Esophagus (tissue), 2 donors: Measurements from ENCODE around the gene KNSTRN. TPM values are rescaled to one million over a fixed set of nuclear protein-coding genes. Genes with fewer than 3 reads are reported as not detected.

Experiments used
- H3K27ac ChIP-seq, 2 donors: one replicate each; pipeline ENCODE4 v1.5.1; 2013; ENCODE audit warnings: low read depth in 2 of 2, mild to moderate bottlenecking in 2 of 2, inconsistent platforms in 1 of 2, low read length in 1 of 2, moderate library complexity in 1 of 2
- H3K27me3 ChIP-seq, 2 donors: one replicate each; pipeline ENCODE4 v1.6.1; 2013; ENCODE audit warnings: low read length in 2 of 2, control low read depth in 1 of 2, mild to moderate bottlenecking in 1 of 2; ENCODE audit not compliant: insufficient read depth in 2 of 2, control insufficient read depth in 1 of 2
- H3K36me3 ChIP-seq, 2 donors: one replicate each; pipeline ENCODE4 v1.6.1; 2013; ENCODE audit warnings: low read length in 1 of 2; ENCODE audit not compliant: control insufficient read depth in 2 of 2, insufficient read depth in 2 of 2
- H3K4me1 ChIP-seq, 2 donors: one replicate each; pipeline ENCODE4 v1.6.1; 2013; ENCODE audit warnings: low read length in 1 of 2; ENCODE audit not compliant: control insufficient read depth in 2 of 2, insufficient read depth in 2 of 2
- H3K4me3 ChIP-seq, 2 donors: one replicate each; pipeline ENCODE4 v1.5.1; 2013; ENCODE audit warnings: low read length in 2 of 2, mild to moderate bottlenecking in 2 of 2, low read depth in 1 of 2, moderate library complexity in 1 of 2
- H3K9me3 ChIP-seq, 2 donors: one replicate each; pipeline ENCODE4 v1.6.1; 2013; ENCODE audit warnings: mild to moderate bottlenecking in 2 of 2, low read depth in 1 of 2, low read length in 1 of 2, moderate library complexity in 1 of 2; ENCODE audit not compliant: control insufficient read depth in 2 of 2, insufficient read depth in 1 of 2
- WGBS, 2 donors: extraction: QIAGEN DNeasy Blood & Tissue Kit; methylation state at CpG; one replicate each; pipeline ENCODE4 v1.1.7; 2013; 5-methylcytosine and 5-hydroxymethylcytosine counted together
- polyA plus RNA-seq, 2 donors: library from polyadenylated mRNA; stranded (reverse); fragments of 200-250 nt; gene quantifications; one replicate each; pipeline ENCODE4 v1.2.3, GENCODE V29; 2013
- donor health status: healthy with polysubstance abuse.
- donor health status: Bipolar disorder and iron deficiency.

The KNSTRN gene
- polyA plus RNA-seq: 10 to 100 TPM; 11.3 TPM

GRCh38 chr15:40382580-40383456 lies at the start of gene KNSTRN:
Gene KNSTRN, plus strand, starts transcription at chr15:40382721. Its CDS starts 115 bp downstream, at chr15:40382836.
- no peaks in the 10 kb centered on the region for H3K9me3 ChIP-seq
- H3K4me1 ChIP-seq: peaks cover 0 to 2% of the 10 kb centered on the region in 2 donors
- peak within 1 kb of the TSS in 1 of 2 donors; percentile 14 for H3K27ac ChIP-seq
- 4% methylated on average over 55 to 57 of the region's 57 CpGs for WGBS, 2 donors
- peaks cover 0 to 2% of the 10 kb centered on the region in 2 donors for H3K36me3 ChIP-seq
- H3K4me3 ChIP-seq: peak within 1 kb of the TSS; percentile 76 to 77
- H3K27me3 ChIP-seq: no peaks in the 10 kb centered on the region

GRCh38 chr15:40333922-40334492 lies 48.5 kb upstream of the KNSTRN start:
- Histone ChIP-seq H3K4me3 (no peak overlapping the region), H3K4me1 (peaks cover 19 to 43% of the 10 kb centered on the region in 2 donors)

GRCh38 chr15:40334541-40334940 lies 48.0 kb upstream of the KNSTRN start:
- Histone ChIP-seq H3K27ac (peak overlapping the region; percentile 84 to 87), H3K4me1 (peaks cover 21 to 48% of the 10 kb centered on the region in 2 donors), H3K27me3 (no peaks in the 10 kb centered on the region), H3K9me3 (no peaks in the 10 kb centered on the region), H3K36me3 (peaks cover 0 to 11% of the 10 kb centered on the region in 2 donors), H3K4me3 (no peak overlapping the region)
- WGBS, 2 donors: 63 to 69% methylated on average over 3 of the region's 3 CpGs

More at GRCh38 chr15:40333922-40334492, 48.5 kb upstream of the KNSTRN start:
- H3K36me3 ChIP-seq: peaks cover 0 to 11% of the 10 kb centered on the region in 2 donors
- 21 to 36% methylated on average over 11 to 12 of the region's 12 CpGs for WGBS, 2 donors
- peak overlapping the region; percentile 84 to 87 for H3K27ac ChIP-seq
- no peaks in the 10 kb centered on the region for H3K9me3 ChIP-seq
- no peaks in the 10 kb centered on the region for H3K27me3 ChIP-seq

GRCh38 chr15:40334941-40335795 lies 47.4 kb upstream of the KNSTRN start:
- peaks cover 0 to 11% of the 10 kb centered on the region in 2 donors for H3K36me3 ChIP-seq
- H3K4me3 ChIP-seq: no peak overlapping the region
- peaks cover 21 to 54% of the 10 kb centered on the region in 2 donors for H3K4me1 ChIP-seq
- peak overlapping the region; percentile 84 to 87 for H3K27ac ChIP-seq
- H3K9me3 ChIP-seq: no peaks in the 10 kb centered on the region
- 69 to 73% methylated on average over 21 to 26 of the region's 26 CpGs for WGBS, 2 donors
- no peaks in the 10 kb centered on the region for H3K27me3 ChIP-seq

GRCh38 chr15:40335938-40336743 lies 46.4 kb upstream of the KNSTRN start:
- Histone ChIP-seq H3K27me3 (no peaks in the 10 kb centered on the region), H3K27ac (peak overlapping the region; percentile 84 to 87), H3K9me3 (no peaks in the 10 kb centered on the region), H3K36me3 (peaks cover 0 to 11% of the 10 kb centered on the region in 2 donors), H3K4me3 (no peak overlapping the region), H3K4me1 (peaks cover 21 to 57% of the 10 kb centered on the region in 2 donors)
- 77 to 91% methylated on average over 8 to 13 of the region's 13 CpGs for WGBS, 2 donors

- 79 to 80% methylated on average over 5 of the region's 5 CpGs for WGBS, 2 donors
- H3K9me3 ChIP-seq: no peaks in the 10 kb centered on the region
- no peaks in the 10 kb centered on the region for H3K27me3 ChIP-seq
- peaks cover 0 to 11% of the 10 kb centered on the region in 2 donors for H3K36me3 ChIP-seq
- H3K27ac ChIP-seq: peak overlapping the region; percentile 6 to 8
- peaks cover 21 to 57% of the 10 kb centered on the region in 2 donors for H3K4me1 ChIP-seq
- no peak overlapping the region for H3K4me3 ChIP-seq
Observed at GRCh38 chr15:40336744-40337122, 45.8 kb upstream of the KNSTRN start.

- Histone ChIP-seq H3K27ac (peak overlapping the region in 1 of 2 donors; percentile 8), H3K9me3 (no peaks in the 10 kb centered on the region), H3K4me1 (peaks cover 21 to 57% of the 10 kb centered on the region in 2 donors), H3K36me3 (peaks cover 0 to 11% of the 10 kb centered on the region in 2 donors), H3K4me3 (peak overlapping the region in 1 of 2 donors; percentile 9), H3K27me3 (no peaks in the 10 kb centered on the region)
- 52 to 58% methylated on average over 19 of the region's 19 CpGs for WGBS, 2 donors
Observed at GRCh38 chr15:40337597-40337996, 44.9 kb upstream of the KNSTRN start.

GRCh38 chr15:40338041-40338657 lies 44.4 kb upstream of the KNSTRN start:
- peaks cover 0 to 11% of the 10 kb centered on the region in 2 donors for H3K36me3 ChIP-seq
- H3K4me1 ChIP-seq: peaks cover 21 to 61% of the 10 kb centered on the region in 2 donors
- no peaks in the 10 kb centered on the region for H3K9me3 ChIP-seq
- H3K27me3 ChIP-seq: no peaks in the 10 kb centered on the region
- 48 to 51% methylated on average over 11 of the region's 11 CpGs for WGBS, 2 donors
- H3K4me3 ChIP-seq: no peak overlapping the region
- peak overlapping the region; percentile 95 to 99 for H3K27ac ChIP-seq
